ENCODE measurements around the gene PLCZ1.

PLCZ1 gene

GRCh38 chr12:18646286-18646890, 91.4 kb downstream of the PLCZ1 start:
- no peak overlapping the region for H3K27ac ChIP-seq
- no peak for TF ChIP-seq CTCF (conservative IDR thresholded peaks at IDR 0.05; ENCODE audit: low read depth)
- DNase-seq (ENCODE audit: low spot score): no peak
- POLR2A ChIA-PET (ENCODE audit: low non-redundant PET): interaction anchor here (0.7 kb wide), 1 partner anchor 1112 kb away, joined by 3 read pairs; no protein-coding TSS in a partner anchor
- CTCF ChIA-PET: interaction anchor here (0.7 kb wide), 1 partner anchor 1710 kb away, joined by 4 read pairs; no protein-coding TSS in a partner anchor

- CTCF ChIA-PET: no interaction called here
- TF ChIP-seq CTCF (conservative IDR thresholded peaks at IDR 0.05; ENCODE audit: low read depth): no peak
- no peak overlapping the region for H3K27ac ChIP-seq
- no peak for DNase-seq (ENCODE audit: low spot score)
- POLR2A ChIA-PET (ENCODE audit: low non-redundant PET): no interaction called here
These were observed 93.2 kb downstream of the PLCZ1 start for GRCh38 chr12:18644564-18644963.

- POLR2A ChIA-PET (ENCODE audit: low non-redundant PET): no interaction called here
- no peak for TF ChIP-seq CTCF (conservative IDR thresholded peaks at IDR 0.05; ENCODE audit: low read depth)
- CTCF ChIA-PET: no interaction called here
- H3K27ac ChIP-seq: no peak overlapping the region
- no peak for DNase-seq (ENCODE audit: low spot score)
These were observed 94.1 kb downstream of the PLCZ1 start for GRCh38 chr12:18643681-18644080.

GRCh38 chr12:18640321-18640955, 97.4 kb downstream of the PLCZ1 start:
- no peak for DNase-seq (ENCODE audit: low spot score)
- TF ChIP-seq CTCF (conservative IDR thresholded peaks at IDR 0.05; ENCODE audit: low read depth): no peak
- CTCF ChIA-PET: interaction anchor here (1.1 kb wide), 1 partner anchor 11 kb away, joined by 3 read pairs; no protein-coding TSS in a partner anchor
- POLR2A ChIA-PET (ENCODE audit: low non-redundant PET): no interaction called here
- no peak overlapping the region for H3K27ac ChIP-seq

GRCh38 chr12:18634382-18634781, 103.4 kb downstream of the PLCZ1 start:
- ChIA-PET POLR2A (ENCODE audit: low non-redundant PET) (no interaction called here), CTCF (no interaction called here)
- no peak overlapping the region for H3K27ac ChIP-seq
- DNase-seq (ENCODE audit: low spot score): no peak
- no peak for TF ChIP-seq CTCF (conservative IDR thresholded peaks at IDR 0.05; ENCODE audit: low read depth)
